Cardiac fibroblast (primary cell): Measurements from ENCODE around the gene SCD5.

Source experiments
- DNase-seq, 2 donors: peaks; one replicate each; pipeline versions ENCODE4 v3.0.0 to v3.0.0-alpha.2; 2010; ENCODE audit warnings: low read depth in 2 of 2
- H3K4me3 ChIP-seq, 2 donors: replicated peaks in 1 of 2; 1 replicate in 1 of 2; 2 replicates in 1 of 2; pipeline ENCODE4 v1.5.1; 2011; ENCODE audit warnings: low read depth in 2 of 2, low read length in 2 of 2, mild to moderate bottlenecking in 2 of 2, moderate library complexity in 1 of 2
- TF ChIP-seq, protein P1 (sequence below): IDR thresholded peaks from one replicate; pipeline ENCODE4 v1.5.1; 2011; ENCODE audit warnings: low read depth, mild to moderate bottlenecking, low read length, inconsistent platforms

Gene SCD5

DNA sequence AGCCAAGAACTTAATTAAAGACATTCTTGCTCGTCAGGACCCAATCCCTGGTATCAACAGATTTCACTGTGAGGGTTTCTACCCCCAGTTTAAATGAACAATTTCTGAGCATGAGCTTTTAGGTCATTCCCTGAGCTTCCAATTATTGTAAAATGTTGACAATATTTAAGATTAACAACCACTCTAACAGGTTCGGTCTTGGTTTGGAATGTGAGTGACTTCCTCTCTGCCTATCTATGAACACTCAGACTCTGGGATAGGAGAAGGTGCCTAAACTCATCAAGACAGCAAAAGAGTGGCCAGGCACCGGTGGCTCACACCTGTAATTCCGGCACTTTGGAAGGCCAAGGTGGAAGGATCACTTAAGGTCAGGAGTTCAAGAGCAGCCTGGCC lies 153.9 kb downstream of the SCD5 start:
- TF ChIP-seq, protein P1, sequence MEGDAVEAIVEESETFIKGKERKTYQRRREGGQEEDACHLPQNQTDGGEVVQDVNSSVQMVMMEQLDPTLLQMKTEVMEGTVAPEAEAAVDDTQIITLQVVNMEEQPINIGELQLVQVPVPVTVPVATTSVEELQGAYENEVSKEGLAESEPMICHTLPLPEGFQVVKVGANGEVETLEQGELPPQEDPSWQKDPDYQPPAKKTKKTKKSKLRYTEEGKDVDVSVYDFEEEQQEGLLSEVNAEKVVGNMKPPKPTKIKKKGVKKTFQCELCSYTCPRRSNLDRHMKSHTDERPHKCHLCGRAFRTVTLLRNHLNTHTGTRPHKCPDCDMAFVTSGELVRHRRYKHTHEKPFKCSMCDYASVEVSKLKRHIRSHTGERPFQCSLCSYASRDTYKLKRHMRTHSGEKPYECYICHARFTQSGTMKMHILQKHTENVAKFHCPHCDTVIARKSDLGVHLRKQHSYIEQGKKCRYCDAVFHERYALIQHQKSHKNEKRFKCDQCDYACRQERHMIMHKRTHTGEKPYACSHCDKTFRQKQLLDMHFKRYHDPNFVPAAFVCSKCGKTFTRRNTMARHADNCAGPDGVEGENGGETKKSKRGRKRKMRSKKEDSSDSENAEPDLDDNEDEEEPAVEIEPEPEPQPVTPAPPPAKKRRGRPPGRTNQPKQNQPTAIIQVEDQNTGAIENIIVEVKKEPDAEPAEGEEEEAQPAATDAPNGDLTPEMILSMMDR, result no peak
- DNase-seq, result no peak
- no peak overlapping the region for H3K4me3 ChIP-seq

DNA sequence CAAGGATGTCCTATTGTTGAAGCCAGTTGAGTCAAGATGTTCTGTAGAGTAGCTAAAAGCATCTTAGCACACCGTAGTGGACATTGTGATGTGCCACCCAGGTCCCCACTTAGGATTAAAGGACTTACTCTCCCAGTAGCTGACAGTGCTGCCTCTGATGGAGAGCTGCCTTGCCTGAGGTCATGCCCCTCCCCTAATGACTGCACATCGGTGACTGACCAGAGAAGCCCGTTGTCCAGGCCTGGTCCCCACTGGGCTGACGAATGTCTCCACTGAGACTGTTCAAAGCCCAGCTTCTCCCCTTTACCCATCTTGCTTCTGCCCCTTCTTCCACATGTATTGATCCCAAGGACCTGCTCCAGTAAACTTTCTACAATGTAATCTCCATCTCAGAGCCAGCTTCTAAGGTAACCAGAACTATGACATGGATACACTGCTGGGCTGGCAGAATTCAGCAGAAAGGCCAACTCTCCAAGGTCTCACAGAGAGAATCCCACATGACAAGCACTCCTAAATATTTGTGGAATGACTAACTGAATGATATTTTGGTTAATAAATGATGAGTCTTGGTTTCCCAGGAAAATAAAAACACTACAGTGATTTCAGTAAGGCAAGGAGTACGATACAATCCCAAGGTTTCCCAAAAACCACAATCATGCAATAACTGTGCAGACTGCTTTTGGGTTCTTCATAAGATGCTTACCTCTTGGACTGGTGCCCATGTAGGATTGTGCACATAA lies 154.4 kb downstream of the SCD5 start:
- peak; percentile 13 to 36 for DNase-seq
- TF ChIP-seq, protein P1, result no peak
- H3K4me3 ChIP-seq, result no peak overlapping the region

DNA sequence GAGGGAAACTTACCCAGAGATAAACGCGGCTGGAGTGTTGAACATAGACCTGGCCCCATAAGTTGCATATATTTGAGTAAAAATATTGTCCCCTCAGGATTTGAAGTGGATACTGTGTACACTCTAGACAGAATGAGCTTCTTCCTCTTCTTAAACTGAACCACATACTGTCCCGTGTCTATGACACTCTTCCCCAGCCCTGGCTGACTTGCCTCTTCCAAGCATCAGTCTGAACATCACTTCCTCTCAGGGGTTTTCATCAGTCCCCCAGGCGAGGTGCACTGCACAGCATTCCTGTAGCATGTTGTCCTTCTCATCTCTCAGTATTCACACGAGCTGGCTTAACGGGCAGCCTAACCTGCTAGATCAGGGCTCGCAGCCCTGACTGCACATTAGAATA lies 156.3 kb downstream of the SCD5 start:
- no peak for DNase-seq
- TF ChIP-seq, protein P1, result no peak
- no peak overlapping the region for H3K4me3 ChIP-seq

GRCh38 chr4:82640540-82640939 lies 158.1 kb downstream of the SCD5 start:
- no peak for DNase-seq
- TF ChIP-seq, protein P1, result no peak
- H3K4me3 ChIP-seq, result no peak overlapping the region

DNA sequence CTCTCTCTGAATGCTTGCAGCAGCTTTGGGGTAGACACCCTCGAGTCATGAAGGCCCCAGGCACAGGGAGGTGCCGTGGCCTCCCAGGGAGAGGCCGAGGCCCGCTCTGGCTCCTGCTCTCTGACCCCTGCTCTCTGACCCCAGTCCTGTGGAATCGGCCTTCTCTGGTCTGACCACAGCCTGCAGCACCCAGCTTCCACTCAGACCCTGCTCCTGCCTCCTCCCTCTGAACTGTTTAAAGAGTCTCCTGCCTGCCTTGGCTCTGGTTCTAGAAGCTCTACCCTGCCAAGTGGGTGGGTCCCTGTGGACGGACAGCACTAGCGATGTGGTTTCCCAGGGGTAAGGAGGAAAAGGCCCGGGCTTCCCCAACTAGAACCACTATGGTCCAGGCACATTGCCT lies 158.6 kb downstream of the SCD5 start:
- TF ChIP-seq, protein P1, result no peak
- H3K4me3 ChIP-seq, result no peak overlapping the region
- peak in 1 of 2 donors; percentile 14 for DNase-seq

- H3K4me3 ChIP-seq, result no peak overlapping the region
- TF ChIP-seq, protein P1, result no peak
- DNase-seq, result no peak
These were observed 160.1 kb downstream of the SCD5 start for GRCh38 chr4:82638479-82638878.

- TF ChIP-seq, protein P1, result no peak
- no peak for DNase-seq
- no peak overlapping the region for H3K4me3 ChIP-seq
These were observed 168.5 kb downstream of the SCD5 start for GRCh38 chr4:82630079-82630478.
